ENCODE results near the gene AP1G2. TPM values are rescaled to one million over a fixed set of nuclear protein-coding genes. Genes with fewer than 3 reads are reported as not detected.
"Not testable (repeated sequence)": the region's sequence is repeated elsewhere in the genome, so short reads cannot be mapped to it uniquely, and the experiment has no call there.

AP1G2 gene
- total RNA-seq (2014; rRNA removed; shearing (Covaris generic); ENCODE audit: low replicate concordance) = 0.79 and 9.7 TPM in 2 replicates

GRCh38 chr14:23567186-23568020 lies at the start of gene AP1G2:
Gene AP1G2 (minus strand): TSS chr14:23567791. CDS start chr14:23567314, 477 bp downstream.
- H3K27me3 ChIP-seq = no peaks in the 10 kb centered on the region
- H3K36me3 ChIP-seq = no peaks in the 10 kb centered on the region
- H3K9me3 ChIP-seq = no peaks in the 10 kb centered on the region
- peak within 1 kb of the TSS; percentile 39 for H3K4me3 ChIP-seq
- DNase-seq = peak; percentile 76

- H3K27me3 ChIP-seq = no peaks in the 10 kb centered on the region
- no peaks in the 10 kb centered on the region for H3K9me3 ChIP-seq
- no peaks in the 10 kb centered on the region for H3K36me3 ChIP-seq
- no peak overlapping the region for H3K4me3 ChIP-seq
- no peak for DNase-seq
These were observed 48.3 kb upstream of the AP1G2 start for GRCh38 chr14:23615856-23616255.

GRCh38 chr14:23614395-23614828 lies 46.8 kb upstream of the AP1G2 start:
- peaks cover 4% of the 10 kb centered on the region; the same call in 1 of the 2 replicates for H3K9me3 ChIP-seq
- no peaks in the 10 kb centered on the region for H3K36me3 ChIP-seq
- no peak overlapping the region for H3K4me3 ChIP-seq
- no peaks in the 10 kb centered on the region for H3K27me3 ChIP-seq
- no peak for DNase-seq

- no peak for DNase-seq
- Histone ChIP-seq H3K9me3 (peaks cover 4% of the 10 kb centered on the region; the same call in 1 of the 2 replicates), H3K27me3 (no peaks in the 10 kb centered on the region), H3K36me3 (no peaks in the 10 kb centered on the region), H3K4me3 (no peak overlapping the region)
These were observed 45.9 kb upstream of the AP1G2 start for GRCh38 chr14:23613242-23614070.

GRCh38 chr14:23612802-23613201 lies 45.2 kb upstream of the AP1G2 start:
- Histone ChIP-seq H3K4me3 (no peak overlapping the region), H3K27me3 (no peaks in the 10 kb centered on the region), H3K36me3 (no peaks in the 10 kb centered on the region), H3K9me3 (peaks cover 4% of the 10 kb centered on the region; the same call in 1 of the 2 replicates)
- no peak for DNase-seq

GRCh38 chr14:23612354-23612732 lies 44.8 kb upstream of the AP1G2 start:
- Histone ChIP-seq H3K27me3 (no peaks in the 10 kb centered on the region), H3K36me3 (no peaks in the 10 kb centered on the region), H3K4me3 (no peak overlapping the region), H3K9me3 (peaks cover 4% of the 10 kb centered on the region; the same call in 1 of the 2 replicates)
- no peak for DNase-seq

GRCh38 chr14:23610815-23611289 lies 43.3 kb upstream of the AP1G2 start:
- no peak overlapping the region for H3K4me3 ChIP-seq
- DNase-seq = no peak
- peaks cover 4% of the 10 kb centered on the region; the same call in 1 of the 2 replicates for H3K9me3 ChIP-seq
- no peaks in the 10 kb centered on the region for H3K36me3 ChIP-seq
- no peaks in the 10 kb centered on the region for H3K27me3 ChIP-seq

- H3K36me3 ChIP-seq = no peaks in the 10 kb centered on the region
- no peaks in the 10 kb centered on the region for H3K27me3 ChIP-seq
- H3K4me3 ChIP-seq = no peak overlapping the region
- DNase-seq = no peak
- H3K9me3 ChIP-seq = peaks cover 4% of the 10 kb centered on the region; the same call in 1 of the 2 replicates
These were observed 42.7 kb upstream of the AP1G2 start for GRCh38 chr14:23610090-23610814.

- H3K27me3 ChIP-seq, H3K9me3 ChIP-seq, H3K36me3 ChIP-seq, H3K4me3 ChIP-seq, DNase-seq: not testable (repeated sequence)
These were observed 42.0 kb upstream of the AP1G2 start for GRCh38 chr14:23609411-23610089.

GRCh38 chr14:23609001-23609400 lies 41.4 kb upstream of the AP1G2 start:
- Histone ChIP-seq H3K27me3 (no peaks in the 10 kb centered on the region), H3K36me3 (no peaks in the 10 kb centered on the region), H3K9me3 (peaks cover 4% of the 10 kb centered on the region; the same call in 1 of the 2 replicates), H3K4me3 (no peak overlapping the region)
- peak; percentile 21 for DNase-seq

GRCh38 chr14:23608454-23608853 lies 40.9 kb upstream of the AP1G2 start:
- no peak overlapping the region for H3K4me3 ChIP-seq
- no peaks in the 10 kb centered on the region for H3K27me3 ChIP-seq
- H3K36me3 ChIP-seq = no peaks in the 10 kb centered on the region
- peak; percentile 87 for DNase-seq
- peaks cover 4% of the 10 kb centered on the region; the same call in 1 of the 2 replicates for H3K9me3 ChIP-seq

GRCh38 chr14:23605931-23606585 lies 38.5 kb upstream of the AP1G2 start:
- H3K36me3 ChIP-seq = no peaks in the 10 kb centered on the region
- H3K4me3 ChIP-seq = no peak overlapping the region
- peak; percentile 23 for DNase-seq
- H3K27me3 ChIP-seq = no peaks in the 10 kb centered on the region
- H3K9me3 ChIP-seq = peaks cover 4% of the 10 kb centered on the region; the same call in 1 of the 2 replicates

GRCh38 chr14:23604675-23605170 lies 37.1 kb upstream of the AP1G2 start:
- Histone ChIP-seq H3K9me3 (0 out of 2 replicates have a peak, but pooled peaks cover 2% of the 10 kb centered on the region), H3K4me3 (no peak overlapping the region), H3K36me3 (no peaks in the 10 kb centered on the region), H3K27me3 (no peaks in the 10 kb centered on the region)
- no peak for DNase-seq

GRCh38 chr14:23604148-23604547 lies 36.6 kb upstream of the AP1G2 start:
- Histone ChIP-seq H3K27me3 (no peaks in the 10 kb centered on the region), H3K4me3 (no peak overlapping the region), H3K9me3 (no peaks in the 10 kb centered on the region), H3K36me3 (no peaks in the 10 kb centered on the region)
- DNase-seq = no peak

GRCh38 chr14:23603103-23603502 lies 35.5 kb upstream of the AP1G2 start:
- no peaks in the 10 kb centered on the region for H3K27me3 ChIP-seq
- no peaks in the 10 kb centered on the region for H3K9me3 ChIP-seq
- no peak for DNase-seq
- H3K36me3 ChIP-seq = no peaks in the 10 kb centered on the region
- H3K4me3 ChIP-seq = no peak overlapping the region

All from MG63 (cell line).